Inflammatory macrophage treated with lipopolysaccharide for 4 hours (primary cell): ENCODE results near the gene CREB3L1.

Experiments
- DNase-seq: peaks from one replicate; pipeline ENCODE4 v3.0.0-alpha.2; 2020

CREB3L1 gene

GRCh38 chr11:46346886-46347636, 69.6 kb downstream of the CREB3L1 start, which contains the start of gene DGKZ:
Gene DGKZ (plus strand): TSS chr11:46347463. CDS start chr11:46347660, 197 bp downstream.
- peak; percentile 83 for DNase-seq

DNA sequence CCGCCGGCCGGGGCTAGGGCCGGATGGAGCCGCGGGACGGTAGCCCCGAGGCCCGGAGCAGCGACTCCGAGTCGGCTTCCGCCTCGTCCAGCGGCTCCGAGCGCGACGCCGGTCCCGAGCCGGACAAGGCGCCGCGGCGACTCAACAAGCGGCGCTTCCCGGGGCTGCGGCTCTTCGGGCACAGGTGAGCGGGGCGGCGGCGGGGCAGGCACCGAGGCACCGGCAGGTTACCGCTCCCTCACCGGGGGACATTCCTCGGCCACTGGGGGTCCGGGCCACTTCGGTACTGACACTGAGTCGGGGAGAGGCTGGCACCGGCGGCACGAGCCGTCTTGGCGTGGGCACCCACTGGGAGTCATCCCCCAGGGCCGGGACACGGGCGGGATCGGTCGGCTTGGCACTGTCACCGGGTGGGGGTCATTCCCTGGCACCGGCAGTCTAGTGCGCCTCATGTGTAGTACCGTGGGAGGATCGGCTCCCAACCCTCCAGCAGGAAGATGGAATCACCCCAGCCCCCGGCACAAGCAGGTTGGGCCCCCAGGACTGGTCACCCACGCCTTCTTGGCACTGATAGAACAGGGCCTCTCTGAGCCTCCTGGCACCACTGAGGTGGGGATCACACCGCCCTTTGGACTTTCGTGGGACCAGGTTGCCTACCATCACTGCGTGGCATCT, 70.3 kb downstream of the CREB3L1 start:
- no peak for DNase-seq

- DNase-seq: no peak
Measured at GRCh38 chr11:46348566-46349401, 71.3 kb downstream of the CREB3L1 start.

- DNase-seq: no peak
Measured at GRCh38 chr11:46350695-46351094, 73.2 kb downstream of the CREB3L1 start.

DNA sequence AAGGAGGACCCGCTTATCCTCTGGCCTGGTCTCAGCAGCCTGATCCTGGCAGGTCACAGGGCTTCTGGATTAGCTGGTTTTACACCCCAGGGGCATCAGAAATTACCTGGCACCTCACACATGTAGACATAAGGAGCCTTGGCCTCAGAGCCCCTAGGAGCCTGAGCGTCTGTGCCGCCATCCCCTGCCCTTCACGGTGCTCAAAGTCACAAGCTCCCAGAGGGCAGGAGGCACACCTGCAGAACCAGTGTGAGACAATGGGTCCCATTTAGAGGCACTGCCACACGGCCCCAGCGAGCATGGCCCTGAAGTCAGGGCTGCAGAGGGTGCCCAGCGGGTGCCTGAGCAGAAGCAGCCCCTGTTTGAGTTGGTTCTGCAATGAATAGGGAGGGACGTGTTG, 73.7 kb downstream of the CREB3L1 start:
- DNase-seq: no peak

- DNase-seq: no peak
Measured at GRCh38 chr11:46351606-46352005, 74.1 kb downstream of the CREB3L1 start.

DNA sequence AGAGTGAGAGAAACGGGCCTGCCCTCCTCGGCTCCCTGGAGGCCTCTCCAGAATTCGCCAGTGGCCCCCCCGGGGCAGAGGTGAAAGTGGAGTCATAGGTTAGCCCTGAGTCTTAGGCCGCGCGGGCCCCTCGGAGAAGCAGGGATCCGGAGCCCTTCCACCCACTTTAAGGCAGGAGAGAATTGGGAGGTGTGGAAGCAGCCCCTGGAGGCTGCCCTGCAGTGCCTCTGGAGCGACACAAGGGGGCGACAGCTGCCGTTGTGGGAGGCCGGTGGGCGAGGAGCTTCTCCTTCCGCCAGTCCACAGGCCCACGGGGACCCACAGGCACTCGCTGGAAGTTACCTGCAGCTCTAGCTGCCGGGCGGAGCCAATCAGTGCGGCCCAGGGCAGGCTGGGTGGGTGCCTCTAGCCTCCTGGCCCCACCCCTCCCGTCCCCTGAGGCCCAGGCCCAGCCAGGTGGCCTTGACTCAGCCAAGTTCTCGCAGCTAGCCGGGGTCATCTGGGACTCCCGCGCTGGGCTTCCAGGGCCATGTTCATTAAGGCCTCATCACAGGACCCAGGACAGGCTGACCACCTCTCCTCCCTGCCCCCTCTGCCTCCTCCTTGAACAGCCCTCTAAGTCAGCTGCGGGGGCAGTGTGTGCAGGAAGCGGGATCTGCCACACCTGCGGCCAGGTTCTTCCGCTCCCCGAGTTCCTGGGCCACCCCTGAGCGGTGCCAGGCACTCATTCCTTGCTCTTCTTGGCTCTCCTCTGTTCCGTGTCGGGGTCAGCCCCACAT, 74.8 kb downstream of the CREB3L1 start:
- peak; percentile 58 for DNase-seq

- no peak for DNase-seq
Measured at GRCh38 chr11:46353698-46354097, 76.2 kb downstream of the CREB3L1 start.

- DNase-seq: peak; percentile 78
Measured at GRCh38 chr11:46356924-46357482, 79.5 kb downstream of the CREB3L1 start.

- DNase-seq: peak; percentile 53
Measured at GRCh38 chr11:46357483-46357936, 80.0 kb downstream of the CREB3L1 start.

DNA sequence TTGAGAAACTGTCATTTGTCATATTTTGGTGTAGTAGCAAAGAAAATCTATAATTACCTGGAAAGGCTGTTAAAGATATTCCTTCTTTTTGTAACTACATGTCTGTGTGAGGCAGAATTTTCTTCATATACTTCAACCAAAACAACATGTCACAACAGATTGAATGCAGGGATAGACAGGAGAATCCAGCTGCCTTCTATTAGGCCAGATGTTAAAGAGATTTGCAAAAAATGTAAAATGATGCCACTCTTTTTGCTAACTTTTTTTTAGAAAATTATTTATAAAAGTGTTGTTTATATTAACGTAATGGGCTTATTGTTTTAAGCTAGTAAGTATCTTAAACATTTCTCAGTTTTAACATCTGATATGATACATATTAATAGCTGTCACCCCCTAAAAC, 82.5 kb downstream of the CREB3L1 start:
- DNase-seq: no peak

DNA sequence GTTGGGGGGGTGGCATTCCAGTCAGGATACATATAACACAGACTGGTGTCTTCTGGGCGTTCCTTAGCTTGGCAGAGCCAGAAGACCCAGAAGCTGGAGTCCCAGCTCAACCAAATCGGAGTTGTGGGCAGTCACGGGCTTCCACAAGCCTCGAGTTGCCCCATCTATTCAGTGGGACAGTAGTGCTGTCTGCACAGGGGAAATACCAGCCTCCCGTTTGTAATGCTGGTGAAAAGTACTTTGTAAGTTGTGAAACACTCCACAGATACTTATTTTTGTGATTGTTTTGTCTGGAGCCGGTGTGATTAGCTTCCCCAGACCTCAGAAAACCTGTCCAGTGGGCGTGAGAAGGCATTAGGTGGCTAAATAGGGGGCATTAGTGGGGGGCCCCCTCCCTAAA, 83.4 kb downstream of the CREB3L1 start:
- peak; percentile 83 for DNase-seq

DNA sequence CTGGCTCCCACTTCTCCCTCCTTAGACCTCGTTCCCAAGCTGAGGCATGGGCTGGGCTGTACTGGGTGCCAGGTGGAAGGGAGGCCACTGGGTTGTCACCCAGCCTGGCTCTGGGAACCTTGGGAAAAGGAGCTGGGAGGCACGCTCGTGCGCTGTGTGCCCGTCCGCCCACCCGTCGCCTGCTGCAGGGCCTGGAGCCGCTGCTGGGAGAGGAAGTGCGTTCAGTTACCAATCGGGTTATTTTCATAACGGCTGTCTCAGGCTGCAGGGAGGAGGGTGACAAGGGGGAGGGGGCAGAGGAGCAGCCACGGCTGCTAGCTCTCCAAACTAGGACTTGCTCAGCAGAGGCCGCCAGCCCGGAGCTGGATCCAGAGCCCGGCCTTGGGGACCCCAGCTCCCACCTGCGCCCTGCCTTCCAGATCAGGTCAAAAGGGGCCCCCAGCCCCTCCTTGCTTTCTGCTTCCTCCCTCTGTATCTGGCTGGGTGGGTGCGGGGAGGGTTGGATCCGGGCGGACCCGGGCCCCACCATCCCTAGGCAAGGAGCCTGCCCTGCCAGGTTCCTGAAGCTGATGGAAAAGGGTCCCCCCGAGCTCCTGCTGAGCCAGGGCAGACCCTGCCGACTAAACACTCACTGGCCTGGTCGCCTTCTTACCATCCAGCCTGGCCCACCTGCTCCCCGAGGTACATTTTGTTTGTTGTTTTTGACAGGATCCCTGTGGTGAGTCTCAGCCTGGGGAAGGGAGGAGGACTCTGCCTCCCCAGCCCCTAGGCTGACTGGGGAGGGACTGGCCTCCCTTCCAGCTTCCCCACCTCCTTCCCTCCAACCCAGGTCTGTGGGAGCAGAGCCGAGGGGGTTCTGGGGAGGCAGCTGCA, 84.1 kb downstream of the CREB3L1 start:
- peak; percentile 91 for DNase-seq

- no peak for DNase-seq
Measured at GRCh38 chr11:46362156-46363030, 84.9 kb downstream of the CREB3L1 start.

GRCh38 chr11:46363031-46363407, 85.6 kb downstream of the CREB3L1 start:
- peak; percentile 92 for DNase-seq

GRCh38 chr11:46363455-46364005, 86.1 kb downstream of the CREB3L1 start:
- DNase-seq: peak; percentile 87

- peak; percentile 33 for DNase-seq
Measured at GRCh38 chr11:46364056-46364455, 86.6 kb downstream of the CREB3L1 start.

DNA sequence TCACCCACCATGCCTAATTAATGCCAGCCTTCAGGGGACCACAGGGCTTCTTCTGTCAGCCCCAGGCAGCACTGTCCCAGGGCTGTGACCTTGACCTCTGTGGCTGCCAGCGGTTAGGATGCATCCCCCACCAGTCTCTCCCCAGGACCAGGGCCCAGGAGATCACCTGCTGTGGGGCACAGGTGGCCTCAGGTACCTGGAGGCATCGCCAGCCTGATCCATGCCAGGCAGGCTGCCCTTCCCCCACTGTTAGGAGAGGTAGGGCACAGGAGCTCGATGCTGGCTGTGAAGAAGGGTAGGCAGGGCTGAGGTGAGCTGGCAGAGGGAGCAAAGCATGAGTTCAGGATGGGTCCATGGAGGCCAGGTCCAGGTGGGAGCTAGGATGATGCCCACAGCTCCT, 87.3 kb downstream of the CREB3L1 start:
- DNase-seq: no peak

DNA sequence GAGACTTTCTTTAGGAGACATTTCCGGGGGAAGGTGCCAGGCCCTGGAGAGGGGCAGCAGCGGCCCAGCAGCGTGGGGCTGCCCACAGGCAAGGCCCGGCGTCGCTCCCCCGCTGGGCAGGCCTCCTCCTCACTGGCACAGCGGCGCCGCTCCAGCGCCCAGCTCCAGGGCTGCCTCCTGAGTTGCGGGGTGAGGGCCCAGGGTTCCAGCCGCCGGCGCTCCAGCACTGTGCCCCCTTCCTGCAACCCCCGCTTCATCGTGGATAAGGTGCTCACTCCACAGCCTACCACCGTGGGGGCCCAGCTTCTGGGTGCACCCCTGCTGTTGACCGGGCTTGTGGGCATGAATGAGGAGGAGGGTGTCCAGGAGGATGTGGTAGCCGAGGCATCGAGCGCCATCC, 88.8 kb downstream of the CREB3L1 start:
- no peak for DNase-seq

DNA sequence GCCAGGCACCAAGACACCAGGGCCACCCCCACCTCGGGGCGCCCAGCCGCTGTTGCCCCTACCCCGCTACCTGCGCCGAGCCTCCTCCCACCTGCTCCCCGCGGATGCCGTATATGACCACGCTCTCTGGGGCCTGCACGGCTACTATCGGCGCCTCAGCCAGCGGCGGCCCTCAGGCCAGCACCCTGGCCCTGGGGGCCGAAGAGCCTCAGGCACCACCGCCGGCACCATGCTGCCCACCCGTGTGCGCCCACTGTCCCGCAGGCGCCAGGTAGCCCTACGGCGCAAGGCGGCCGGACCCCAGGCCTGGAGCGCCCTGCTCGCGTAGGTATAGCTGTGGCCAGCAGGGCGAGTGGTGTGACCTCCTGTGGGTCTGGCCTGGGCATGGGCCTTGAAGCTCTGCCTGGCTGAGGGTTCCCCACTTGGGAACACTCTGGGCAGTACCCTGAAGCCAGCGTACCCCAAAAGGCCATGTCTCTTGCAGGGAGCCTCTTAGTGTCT, 89.2 kb downstream of the CREB3L1 start:
- no peak for DNase-seq
